ENCODE results near the gene MGMT.

GRCh38 chr10:129522041-129522585 lies 55.1 kb downstream of the MGMT start:
- TF ChIP-seq POLR2A (IDR thresholded peaks at IDR 0.05), result no peak
- no peak for TF ChIP-seq CTCF (IDR thresholded peaks at IDR 0.05)
- TF ChIP-seq POLR2AphosphoS5 (IDR thresholded peaks at IDR 0.05), result no peak
